Astrocyte (in vitro differentiated cells and primary cell): ENCODE results near the gene ATP9A. TPM values are rescaled to one million over a fixed set of nuclear protein-coding genes. Genes with fewer than 3 reads are reported as not detected.
"Not testable (repeated sequence)": the region's sequence is repeated elsewhere in the genome, so short reads cannot be mapped to it uniquely, and the experiment has no call there.

ENCODE experiments used
- DNase-seq: peaks from one replicate; pipeline ENCODE4 v3.0.0-alpha.2; 2010; ENCODE audit warnings: low read depth
- FAIRE-seq: peaks from 2 replicates; lab custom pipeline; 2011; peaks lifted over from hg19 to GRCh38; lab: Jason Lieb, UNC
- H2AFZ ChIP-seq: 2 replicates; pipeline ENCODE4 v1.6.0; 2012; ENCODE audit warnings: low read depth, low read length, inconsistent platforms
- H3K27ac ChIP-seq: 2 replicates; pipeline ENCODE4 v1.5.1; 2011; ENCODE audit warnings: low read depth, low read length, inconsistent platforms
- H3K27me3 ChIP-seq: 2 replicates; pipeline ENCODE4 v1.6.0; 2011; ENCODE audit warnings: low read length, inconsistent platforms; ENCODE audit not compliant: insufficient read depth
- H3K36me3 ChIP-seq: 2 replicates; pipeline ENCODE4 v1.5.1; 2011; ENCODE audit warnings: low read length, inconsistent platforms; ENCODE audit not compliant: insufficient read depth
- H3K4me1 ChIP-seq: 2 replicates; pipeline ENCODE4 v1.5.1; 2011; ENCODE audit warnings: low read length, inconsistent platforms; ENCODE audit not compliant: insufficient read depth
- H3K4me2 ChIP-seq: 2 replicates; pipeline ENCODE4 v1.6.0; 2012; ENCODE audit warnings: low read length, inconsistent platforms
- H3K4me3 ChIP-seq: 2 replicates; pipeline ENCODE4 v1.5.1; 2011; ENCODE audit warnings: low read depth, mild to moderate bottlenecking, low read length, inconsistent platforms; ENCODE audit not compliant: insufficient read depth
- H3K79me2 ChIP-seq: 2 replicates; pipeline ENCODE4 v1.6.0; 2012; ENCODE audit warnings: mild to moderate bottlenecking, low read length, inconsistent platforms; ENCODE audit not compliant: insufficient read depth
- H3K9ac ChIP-seq: 2 replicates; pipeline ENCODE4 v1.6.0; 2012; ENCODE audit warnings: mild to moderate bottlenecking, low read length, inconsistent platforms
- H3K9me3 ChIP-seq: 2 replicates; pipeline ENCODE4 v1.5.1; 2012; ENCODE audit warnings: low read depth, mild to moderate bottlenecking, low read length, inconsistent platforms; ENCODE audit not compliant: insufficient read depth
- H4K20me1 ChIP-seq: 2 replicates; pipeline ENCODE4 v1.6.0; 2012; ENCODE audit warnings: low read length, inconsistent platforms; ENCODE audit not compliant: insufficient read depth
- H3K27ac Mint-ChIP-seq: one replicate; pipeline ENCODE4 v1.8.0; 2021; ENCODE audit warnings: mild to moderate bottlenecking, mixed read lengths; ENCODE audit not compliant: unreplicated experiment
- H3K27me3 Mint-ChIP-seq: one replicate; pipeline ENCODE4 v1.8.0; 2021; ENCODE audit warnings: low read depth, mixed read lengths; ENCODE audit not compliant: unreplicated experiment
- H3K36me3 Mint-ChIP-seq: one replicate; pipeline ENCODE4 v1.8.0; 2021; ENCODE audit warnings: low read depth, mixed read lengths; ENCODE audit not compliant: unreplicated experiment
- H3K4me1 Mint-ChIP-seq: one replicate; pipeline ENCODE4 v1.8.0; 2021; ENCODE audit warnings: low read depth, mixed read lengths; ENCODE audit not compliant: unreplicated experiment
- H3K4me3 Mint-ChIP-seq: one replicate; pipeline ENCODE4 v1.8.0; 2021; ENCODE audit warnings: mild to moderate bottlenecking, moderate library complexity, mixed read lengths; ENCODE audit not compliant: unreplicated experiment
- H3K9me3 Mint-ChIP-seq: one replicate; pipeline ENCODE4 v1.8.0; 2021; ENCODE audit warnings: mild to moderate bottlenecking, mixed read lengths; ENCODE audit not compliant: unreplicated experiment
- EZH2 ChIP-seq: IDR thresholded peaks from 2 replicates; pipeline ENCODE4 v1.6.1; 2012; ENCODE audit warnings: mild to moderate bottlenecking, low read length, inconsistent platforms; ENCODE audit not compliant: insufficient read depth
- total RNA-seq: library from RNA; stranded (reverse); gene quantifications from 2 replicates; pipeline ENCODE4 v1.2.1, GENCODE V29; 2021
- TF ChIP-seq, protein P1 (sequence below): IDR thresholded peaks from 2 replicates; pipeline ENCODE4 v1.5.1; 2011; ENCODE audit warnings: low read depth, mild to moderate bottlenecking, inconsistent platforms, low read length, moderate library complexity; ENCODE audit not compliant: insufficient read depth

ATP9A gene
- total RNA-seq, 1 donor from 2014 or later: 12.9 TPM

DNA sequence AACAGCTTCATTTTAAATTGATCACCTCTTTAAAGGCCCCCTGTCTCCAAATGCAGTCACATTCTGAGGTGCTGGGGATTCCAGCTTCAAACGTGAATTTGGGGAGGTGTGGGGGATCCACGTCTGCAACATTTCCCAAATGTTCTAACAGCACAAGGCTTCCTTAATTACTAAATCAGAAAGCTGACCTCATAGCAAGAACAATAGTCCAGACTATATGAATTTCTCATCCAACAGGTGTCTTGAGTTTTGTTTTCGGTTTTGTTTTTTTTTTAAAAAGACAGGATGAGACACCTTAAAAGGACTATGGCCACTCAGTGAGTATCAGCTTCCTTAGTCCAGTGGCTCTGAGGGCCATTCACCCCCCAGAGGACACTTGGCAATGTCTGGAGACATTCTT is 11.5 kb downstream of the ATP9A start:
- H3K27me3 Mint-ChIP-seq: no peaks in the 10 kb centered on the region
- no peak for FAIRE-seq
- no peak overlapping the region for H3K9ac ChIP-seq
- peaks cover 23% of the 10 kb centered on the region for H3K4me1 ChIP-seq
- H3K27me3 ChIP-seq: no peaks in the 10 kb centered on the region
- H3K4me3 ChIP-seq: no peak overlapping the region
- no peak overlapping the region for H3K4me3 Mint-ChIP-seq
- H3K79me2 ChIP-seq: peaks cover 48% of the 10 kb centered on the region
- peaks cover 3% of the 10 kb centered on the region for H3K36me3 Mint-ChIP-seq
- H3K27ac Mint-ChIP-seq: no peak overlapping the region
- H3K4me2 ChIP-seq: no peak overlapping the region
- no peaks in the 10 kb centered on the region for H3K9me3 ChIP-seq
- H3K27ac ChIP-seq: no peak overlapping the region
- peaks cover 4% of the 10 kb centered on the region for H3K9me3 Mint-ChIP-seq
- no peak overlapping the region for H2AFZ ChIP-seq
- no peaks in the 10 kb centered on the region for H3K36me3 ChIP-seq
- TF ChIP-seq, protein P1, sequence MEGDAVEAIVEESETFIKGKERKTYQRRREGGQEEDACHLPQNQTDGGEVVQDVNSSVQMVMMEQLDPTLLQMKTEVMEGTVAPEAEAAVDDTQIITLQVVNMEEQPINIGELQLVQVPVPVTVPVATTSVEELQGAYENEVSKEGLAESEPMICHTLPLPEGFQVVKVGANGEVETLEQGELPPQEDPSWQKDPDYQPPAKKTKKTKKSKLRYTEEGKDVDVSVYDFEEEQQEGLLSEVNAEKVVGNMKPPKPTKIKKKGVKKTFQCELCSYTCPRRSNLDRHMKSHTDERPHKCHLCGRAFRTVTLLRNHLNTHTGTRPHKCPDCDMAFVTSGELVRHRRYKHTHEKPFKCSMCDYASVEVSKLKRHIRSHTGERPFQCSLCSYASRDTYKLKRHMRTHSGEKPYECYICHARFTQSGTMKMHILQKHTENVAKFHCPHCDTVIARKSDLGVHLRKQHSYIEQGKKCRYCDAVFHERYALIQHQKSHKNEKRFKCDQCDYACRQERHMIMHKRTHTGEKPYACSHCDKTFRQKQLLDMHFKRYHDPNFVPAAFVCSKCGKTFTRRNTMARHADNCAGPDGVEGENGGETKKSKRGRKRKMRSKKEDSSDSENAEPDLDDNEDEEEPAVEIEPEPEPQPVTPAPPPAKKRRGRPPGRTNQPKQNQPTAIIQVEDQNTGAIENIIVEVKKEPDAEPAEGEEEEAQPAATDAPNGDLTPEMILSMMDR: no peak
- no peak for TF ChIP-seq EZH2
- H3K4me1 Mint-ChIP-seq: peaks cover 23% of the 10 kb centered on the region
- no peak for DNase-seq
- H4K20me1 ChIP-seq: no peaks in the 10 kb centered on the region

GRCh38 chr20:51753220-51753619 is 15.0 kb downstream of the ATP9A start:
- not testable (repeated sequence) for H3K9me3 ChIP-seq, H3K36me3 ChIP-seq, H3K27me3 Mint-ChIP-seq, H3K27me3 ChIP-seq, FAIRE-seq, H3K36me3 Mint-ChIP-seq, H3K4me3 ChIP-seq, H3K4me3 Mint-ChIP-seq, H3K27ac Mint-ChIP-seq, H4K20me1 ChIP-seq, H3K9me3 Mint-ChIP-seq, DNase-seq, H2AFZ ChIP-seq
- H3K4me1 Mint-ChIP-seq: peaks cover 17% of the 10 kb centered on the region
- Histone ChIP-seq H3K79me2 (peaks cover 50% of the 10 kb centered on the region), H3K4me2 (peak overlapping the region; percentile 79), H3K4me1 (peaks cover 34% of the 10 kb centered on the region), H3K9ac (peak overlapping the region; percentile 80), H3K27ac (peak overlapping the region; percentile 93)

- Mint-ChIP-seq H3K4me1 (peaks cover 20% of the 10 kb centered on the region), H3K36me3 (peaks cover 2% of the 10 kb centered on the region), H3K27ac (peak overlapping the region; percentile 83), H3K4me3 (no peak overlapping the region), H3K27me3 (no peaks in the 10 kb centered on the region), H3K9me3 (no peaks in the 10 kb centered on the region)
- Histone ChIP-seq H3K79me2 (peaks cover 52% of the 10 kb centered on the region), H3K9me3 (no peaks in the 10 kb centered on the region), H4K20me1 (no peaks in the 10 kb centered on the region), H3K9ac (peak overlapping the region; percentile 80), H3K27me3 (no peaks in the 10 kb centered on the region), H3K4me3 (peak overlapping the region; percentile 41), H3K27ac (peak overlapping the region; percentile 93), H3K4me2 (peak overlapping the region; percentile 79), H3K4me1 (peaks cover 34% of the 10 kb centered on the region), H3K36me3 (no peaks in the 10 kb centered on the region), H2AFZ (no peak overlapping the region)
- FAIRE-seq: peak; percentile 50
- peak; percentile 94 for DNase-seq
- TF ChIP-seq, protein P1: no peak
- TF ChIP-seq EZH2: no peak
Observed at GRCh38 chr20:51752343-51752951, 15.7 kb downstream of the ATP9A start.
